ENCODE measurements around the gene WDR3. TPM values are rescaled to one million over a fixed set of nuclear protein-coding genes. Genes with fewer than 3 reads are reported as not detected.

The WDR3 gene
- total RNA-seq, 1 experiment from 2014 or later, result 61.4 TPM

DNA sequence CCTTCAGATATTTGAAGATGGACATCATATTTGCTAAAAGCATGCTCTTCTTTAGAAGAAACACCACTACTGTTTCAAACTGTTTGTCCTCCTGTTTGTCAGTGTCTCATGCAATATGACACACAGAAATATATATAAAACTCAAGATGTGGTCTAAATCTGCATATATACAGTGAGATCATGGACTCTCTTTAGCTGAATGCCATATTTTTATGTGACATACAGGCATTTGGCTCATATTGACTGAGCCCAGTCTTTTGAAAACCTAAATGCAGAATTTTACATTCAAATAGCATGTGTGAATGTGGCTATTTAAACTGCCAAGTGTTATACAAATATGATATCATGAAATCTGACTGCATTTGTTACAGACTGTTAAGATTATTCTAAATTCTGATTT lies 18.5 kb upstream of the WDR3 start:
- no peak overlapping the region for H2BK20ac ChIP-seq (ENCODE audit: low read depth, low read length, poor library complexity, severe bottlenecking)
- H2BK120ac ChIP-seq (ENCODE audit: low read depth, low read length, poor library complexity, severe bottlenecking), result no peak overlapping the region
- H3K79me2 ChIP-seq (ENCODE audit: insufficient read depth, low read length), result no peaks in the 10 kb centered on the region
- no peaks in the 10 kb centered on the region for H4K20me1 ChIP-seq (ENCODE audit: control insufficient read depth, insufficient read depth, insufficient read length)
- no peak overlapping the region for H2AFZ ChIP-seq (ENCODE audit: low read length)
- peaks cover 0 to 4% of the 10 kb centered on the region in 2 experiments; a peak in 1 of 4 replicates for H3K4me1 Mint-ChIP-seq
- H2BK15ac ChIP-seq (ENCODE audit: low read depth, low read length), result no peak overlapping the region
- no peak overlapping the region for H3K4me2 ChIP-seq (ENCODE audit: insufficient read depth, insufficient read length, low read length)
- H3K23me2 ChIP-seq (ENCODE audit: insufficient read length, low read depth, low read length, poor library complexity, severe bottlenecking), result no peaks in the 10 kb centered on the region
- no peak overlapping the region for H3K14ac ChIP-seq (ENCODE audit: insufficient read depth, low read length)
- no peaks in the 10 kb centered on the region for H3K27me3 Mint-ChIP-seq (ENCODE audit: low read depth)
- H2BK5ac ChIP-seq (ENCODE audit: insufficient read length, low read length), result no peak overlapping the region
- no peak overlapping the region for H3K4ac ChIP-seq (ENCODE audit: low read depth, low read length)
- no peak overlapping the region for H3K27ac Mint-ChIP-seq
- no peak for DNase-seq
- H3K9me3 ChIP-seq (ENCODE audit: control insufficient read depth, low read depth, low read length), result no peaks in the 10 kb centered on the region
- no peaks in the 10 kb centered on the region for H3K27me3 ChIP-seq (ENCODE audit: insufficient read depth, low read length)
- H3K56ac ChIP-seq (ENCODE audit: insufficient read length, low read depth, low read length), result no peak overlapping the region
- H3K4me3 Mint-ChIP-seq, result no peak overlapping the region
- no peak overlapping the region for H4K91ac ChIP-seq (ENCODE audit: insufficient read length, low read depth, low read length)
- H3K27ac ChIP-seq (ENCODE audit: insufficient read length, low read depth, low read length), result no peak overlapping the region
- H2AK5ac ChIP-seq (ENCODE audit: insufficient read length, low read length), result no peak overlapping the region
- TF ChIP-seq, protein P1, sequence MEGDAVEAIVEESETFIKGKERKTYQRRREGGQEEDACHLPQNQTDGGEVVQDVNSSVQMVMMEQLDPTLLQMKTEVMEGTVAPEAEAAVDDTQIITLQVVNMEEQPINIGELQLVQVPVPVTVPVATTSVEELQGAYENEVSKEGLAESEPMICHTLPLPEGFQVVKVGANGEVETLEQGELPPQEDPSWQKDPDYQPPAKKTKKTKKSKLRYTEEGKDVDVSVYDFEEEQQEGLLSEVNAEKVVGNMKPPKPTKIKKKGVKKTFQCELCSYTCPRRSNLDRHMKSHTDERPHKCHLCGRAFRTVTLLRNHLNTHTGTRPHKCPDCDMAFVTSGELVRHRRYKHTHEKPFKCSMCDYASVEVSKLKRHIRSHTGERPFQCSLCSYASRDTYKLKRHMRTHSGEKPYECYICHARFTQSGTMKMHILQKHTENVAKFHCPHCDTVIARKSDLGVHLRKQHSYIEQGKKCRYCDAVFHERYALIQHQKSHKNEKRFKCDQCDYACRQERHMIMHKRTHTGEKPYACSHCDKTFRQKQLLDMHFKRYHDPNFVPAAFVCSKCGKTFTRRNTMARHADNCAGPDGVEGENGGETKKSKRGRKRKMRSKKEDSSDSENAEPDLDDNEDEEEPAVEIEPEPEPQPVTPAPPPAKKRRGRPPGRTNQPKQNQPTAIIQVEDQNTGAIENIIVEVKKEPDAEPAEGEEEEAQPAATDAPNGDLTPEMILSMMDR (conservative IDR thresholded peaks at IDR 0.05), result no peak
- no peak overlapping the region for H4K8ac ChIP-seq (replicated peaks; ENCODE audit: insufficient read length, low read depth, low read length)
- H3K9ac ChIP-seq (ENCODE audit: extremely low read depth, insufficient read length, low read length), result no peak overlapping the region
- H2BK12ac ChIP-seq (ENCODE audit: insufficient read length, low read depth, low read length), result no peak overlapping the region
- no peak overlapping the region for H3T11ph ChIP-seq (ENCODE audit: low read length)
- H3K18ac ChIP-seq (ENCODE audit: insufficient read length, low read depth, low read length), result no peak overlapping the region
- no peaks in the 10 kb centered on the region for H3K4me1 ChIP-seq (ENCODE audit: insufficient read depth, low read length)
- H3K9me3 Mint-ChIP-seq, result no peaks in the 10 kb centered on the region
- no peaks in the 10 kb centered on the region for H3K79me1 ChIP-seq (ENCODE audit: insufficient read depth, low read depth, low read length, poor library complexity, severe bottlenecking)
- no peak overlapping the region for H4K5ac ChIP-seq (ENCODE audit: insufficient read length, low read depth, low read length)
- no peak overlapping the region for H3K23ac ChIP-seq (ENCODE audit: insufficient read length, low read depth, low read length)
- peaks cover 0 to 40% (median 20%) of the 10 kb centered on the region in 3 experiments; a peak in 6 of 7 replicates for H3K36me3 Mint-ChIP-seq (ENCODE audit: insufficient read depth in 1 of 3, low read depth in 3 of 3)
